ENCODE data around the gene RPIA. TPM values are rescaled to one million over a fixed set of nuclear protein-coding genes. Genes with fewer than 3 reads are reported as not detected.

Gene RPIA
- total and polyA plus RNA-seq, 2 donors (not counting 1 experiment from before 2014, with no cell fraction given): 6.4 to 9.4 TPM

- no peaks in the 10 kb centered on the region for H3K9me3 ChIP-seq (ENCODE audit: control insufficient read depth, insufficient read depth, low read depth, low read length)
- TF ChIP-seq EZH2 (IDR thresholded peaks at IDR 0.05; ENCODE audit: low read length, missing control alignments) (no peak), CTCF (conservative IDR thresholded peaks at IDR 0.05 in 1 of 2, IDR thresholded peaks at IDR 0.05 in 1 of 2; ENCODE audit: low read depth in 1 of 2, low read length in 2 of 2) (no peak)
Observed at GRCh38 chr2:88667219-88667618, 24.3 kb upstream of the RPIA start.

GRCh38 chr2:88668862-88669261, 22.6 kb upstream of the RPIA start:
- Histone ChIP-seq H3K4me2 (ENCODE audit: extremely low read depth, insufficient read depth, low read length) (no peak overlapping the region), H2AFZ (ENCODE audit: low read length) (no peak overlapping the region), H3K27ac (ENCODE audit: insufficient read depth, low read length) (no peak overlapping the region), H3K9ac (ENCODE audit: insufficient read depth, low read length) (no peak overlapping the region), H3K9me3 (ENCODE audit: control insufficient read depth, insufficient read depth, low read depth, low read length) (no peaks in the 10 kb centered on the region), H3K4me1 (ENCODE audit: control insufficient read depth, extremely low read depth, insufficient read depth, low read length) (no peaks in the 10 kb centered on the region), H3K36me3 (ENCODE audit: control insufficient read depth, insufficient read depth, low read length) (no peaks in the 10 kb centered on the region), H4K20me1 (ENCODE audit: control insufficient read depth, extremely low read depth, insufficient read depth, low read length) (no peaks in the 10 kb centered on the region), H3K79me2 (ENCODE audit: control insufficient read depth, insufficient read depth, low read length) (no peaks in the 10 kb centered on the region), H3K27me3 (ENCODE audit: control insufficient read depth, insufficient read depth, low read length) (peaks cover 2% of the 10 kb centered on the region), H3K4me3 (replicated peaks in 1 of 4; ENCODE audit: control extremely low read depth in 1 of 4, insufficient read depth in 1 of 4, low read depth in 3 of 4, low read length in 4 of 4) (no peak overlapping the region)
- TF ChIP-seq EZH2 (IDR thresholded peaks at IDR 0.05; ENCODE audit: low read length, missing control alignments) (no peak), CTCF (conservative IDR thresholded peaks at IDR 0.05 in 1 of 2, IDR thresholded peaks at IDR 0.05 in 1 of 2; ENCODE audit: low read depth in 1 of 2, low read length in 2 of 2) (no peak)
- DNase-seq (ENCODE audit: low read depth in 2 of 2): no peak

More at GRCh38 chr2:88667219-88667618, 24.3 kb upstream of the RPIA start:
- no peaks in the 10 kb centered on the region for H3K4me1 ChIP-seq (ENCODE audit: control insufficient read depth, extremely low read depth, insufficient read depth, low read length)
- H3K4me3 ChIP-seq (replicated peaks in 1 of 4; ENCODE audit: control extremely low read depth in 1 of 4, insufficient read depth in 1 of 4, low read depth in 3 of 4, low read length in 4 of 4): no peak overlapping the region
- H3K79me2 ChIP-seq (ENCODE audit: control insufficient read depth, insufficient read depth, low read length): no peaks in the 10 kb centered on the region
- H3K36me3 ChIP-seq (ENCODE audit: control insufficient read depth, insufficient read depth, low read length): no peaks in the 10 kb centered on the region
- no peak overlapping the region for H3K4me2 ChIP-seq (ENCODE audit: extremely low read depth, insufficient read depth, low read length)
- DNase-seq (ENCODE audit: low read depth in 2 of 2): no peak
- no peak overlapping the region for H3K27ac ChIP-seq (ENCODE audit: insufficient read depth, low read length)
- H3K9ac ChIP-seq (ENCODE audit: insufficient read depth, low read length): no peak overlapping the region
- peaks cover 4% of the 10 kb centered on the region for H3K27me3 ChIP-seq (ENCODE audit: control insufficient read depth, insufficient read depth, low read length)
- no peaks in the 10 kb centered on the region for H4K20me1 ChIP-seq (ENCODE audit: control insufficient read depth, extremely low read depth, insufficient read depth, low read length)
- no peak overlapping the region for H2AFZ ChIP-seq (ENCODE audit: low read length)

DNA sequence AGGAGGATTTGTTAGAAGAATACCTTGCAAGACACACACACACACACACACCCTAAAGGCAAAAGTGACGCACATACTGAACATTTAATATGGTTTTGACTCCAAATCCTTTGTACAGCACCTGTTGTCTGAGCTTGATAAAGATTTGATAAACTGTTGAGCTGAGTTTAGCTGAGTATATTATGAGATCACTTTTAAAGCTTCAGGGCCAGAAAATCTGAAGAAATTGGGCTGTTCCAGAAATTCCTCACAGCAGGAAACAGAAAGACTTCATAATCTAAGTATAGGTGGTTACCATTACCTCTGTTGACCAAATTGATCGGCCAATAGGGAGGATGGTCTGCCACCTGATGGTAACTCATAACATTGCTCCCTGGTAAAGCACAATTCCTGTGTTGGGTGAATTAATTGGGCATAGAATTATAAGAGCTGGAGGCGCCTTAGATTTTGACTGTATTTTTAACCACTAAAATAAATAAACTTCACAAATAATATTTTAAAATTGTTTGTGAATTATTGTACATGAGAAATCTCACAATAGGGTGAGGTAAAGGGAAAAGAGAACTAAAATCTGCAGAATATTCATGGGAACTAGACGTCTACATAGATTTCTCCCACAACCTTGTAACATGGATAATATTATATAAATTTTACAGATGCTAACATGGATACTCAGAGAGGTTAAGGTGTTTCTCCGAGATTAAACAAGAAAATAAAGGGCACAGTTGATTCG, 21.8 kb upstream of the RPIA start:
- no peak overlapping the region for H2AFZ ChIP-seq (ENCODE audit: low read length)
- TF ChIP-seq EZH2 (IDR thresholded peaks at IDR 0.05; ENCODE audit: low read length, missing control alignments): no peak
- TF ChIP-seq CTCF (conservative IDR thresholded peaks at IDR 0.05 in 1 of 2, IDR thresholded peaks at IDR 0.05 in 1 of 2; ENCODE audit: low read depth in 1 of 2, low read length in 2 of 2): peak; percentile 72 to 75
- no peaks in the 10 kb centered on the region for H3K79me2 ChIP-seq (ENCODE audit: control insufficient read depth, insufficient read depth, low read length)
- no peaks in the 10 kb centered on the region for H3K36me3 ChIP-seq (ENCODE audit: control insufficient read depth, insufficient read depth, low read length)
- DNase-seq (ENCODE audit: low read depth in 2 of 2): peak; percentile 40 to 62
- no peak overlapping the region for H3K4me2 ChIP-seq (ENCODE audit: extremely low read depth, insufficient read depth, low read length)
- peaks cover 2% of the 10 kb centered on the region for H3K27me3 ChIP-seq (ENCODE audit: control insufficient read depth, insufficient read depth, low read length)
- no peak overlapping the region for H3K4me3 ChIP-seq (replicated peaks in 1 of 4; ENCODE audit: control extremely low read depth in 1 of 4, insufficient read depth in 1 of 4, low read depth in 3 of 4, low read length in 4 of 4)
- H4K20me1 ChIP-seq (ENCODE audit: control insufficient read depth, extremely low read depth, insufficient read depth, low read length): no peaks in the 10 kb centered on the region
- H3K9me3 ChIP-seq (ENCODE audit: control insufficient read depth, insufficient read depth, low read depth, low read length): no peaks in the 10 kb centered on the region
- H3K4me1 ChIP-seq (ENCODE audit: control insufficient read depth, extremely low read depth, insufficient read depth, low read length): no peaks in the 10 kb centered on the region
- no peak overlapping the region for H3K9ac ChIP-seq (ENCODE audit: insufficient read depth, low read length)
- H3K27ac ChIP-seq (ENCODE audit: insufficient read depth, low read length): no peak overlapping the region
